DND-41 (cell line): ENCODE results near the gene GRM5.

Experiments used
- ATAC-seq: fragments of 200-7000 bp; cut with Tn5 transposase; 3 replicates; pipeline ENCODE4 v1.9.1; 2021; ENCODE audit warnings: low read depth; ENCODE audit not compliant: insufficient read depth
- DNase-seq: peaks from one replicate; pipeline ENCODE4 v3.0.0-alpha.2; 2020
- H2AFZ ChIP-seq: 2 replicates; pipeline ENCODE4 v1.6.0; 2012; ENCODE audit warnings: low read depth, low read length
- H3K27ac ChIP-seq: 2 replicates; pipeline ENCODE4 v1.5.1; 2012; ENCODE audit warnings: low read length, inconsistent platforms
- H3K27me3 ChIP-seq: fragments of 200-600 bp; sonication (generic); 2 replicates; pipeline ENCODE4 v1.6.0; 2012; ENCODE audit warnings: low read length, mild to moderate bottlenecking, inconsistent platforms; ENCODE audit not compliant: insufficient read depth, poor library complexity
- H3K36me3 ChIP-seq: 2 replicates; pipeline ENCODE4 v1.5.1; 2012; ENCODE audit warnings: low read length, inconsistent platforms; ENCODE audit not compliant: insufficient read depth
- H3K4me1 ChIP-seq: 2 replicates; pipeline ENCODE4 v1.5.1; 2012; ENCODE audit warnings: mild to moderate bottlenecking, low read length; ENCODE audit not compliant: insufficient read depth
- H3K4me2 ChIP-seq: 2 replicates; pipeline ENCODE4 v1.6.0; 2012; ENCODE audit warnings: mild to moderate bottlenecking, moderate library complexity, low read length, inconsistent platforms; ENCODE audit not compliant: insufficient read depth
- H3K4me3 ChIP-seq, 2 experiments: fragments of 200-600 bp in 1 of 2; shearing (Covaris generic) in 1 of 2; 2 replicates each; pipeline ENCODE4 v1.5.1; 2012 to 2016; ENCODE audit warnings: inconsistent platforms in 2 of 2, low read length in 2 of 2, mild to moderate bottlenecking in 2 of 2, low read depth in 1 of 2, moderate library complexity in 1 of 2
- H3K79me2 ChIP-seq: 2 replicates; pipeline ENCODE4 v1.6.0; 2012; ENCODE audit warnings: low read length, inconsistent platforms; ENCODE audit not compliant: insufficient read depth
- H3K9ac ChIP-seq: 2 replicates; pipeline ENCODE4 v1.6.0; 2012; ENCODE audit warnings: low read depth, mild to moderate bottlenecking, inconsistent platforms, low read length, moderate library complexity
- H3K9me3 ChIP-seq: 2 replicates; pipeline ENCODE4 v1.5.1; 2012; ENCODE audit warnings: low read length, moderate library complexity, mild to moderate bottlenecking, inconsistent platforms; ENCODE audit not compliant: insufficient read depth, severe bottlenecking
- H4K20me1 ChIP-seq: 2 replicates; pipeline ENCODE4 v1.6.0; 2012; ENCODE audit warnings: low read length; ENCODE audit not compliant: insufficient read depth
- EZH2 ChIP-seq: IDR thresholded peaks from 3 replicates; pipeline ENCODE4 v1.6.1; 2012; ENCODE audit warnings: borderline replicate concordance, low read depth, mild to moderate bottlenecking, moderate library complexity, low read length, inconsistent platforms; ENCODE audit not compliant: severe bottlenecking
- TF ChIP-seq, protein P1 (sequence below): IDR thresholded peaks from 2 replicates; pipeline ENCODE4 v1.5.1; 2012; ENCODE audit warnings: borderline replicate concordance, low read length, moderate library complexity, mild to moderate bottlenecking; ENCODE audit not compliant: poor library complexity, severe bottlenecking; ENCODE audit errors: extremely low read depth

Gene GRM5

DNA sequence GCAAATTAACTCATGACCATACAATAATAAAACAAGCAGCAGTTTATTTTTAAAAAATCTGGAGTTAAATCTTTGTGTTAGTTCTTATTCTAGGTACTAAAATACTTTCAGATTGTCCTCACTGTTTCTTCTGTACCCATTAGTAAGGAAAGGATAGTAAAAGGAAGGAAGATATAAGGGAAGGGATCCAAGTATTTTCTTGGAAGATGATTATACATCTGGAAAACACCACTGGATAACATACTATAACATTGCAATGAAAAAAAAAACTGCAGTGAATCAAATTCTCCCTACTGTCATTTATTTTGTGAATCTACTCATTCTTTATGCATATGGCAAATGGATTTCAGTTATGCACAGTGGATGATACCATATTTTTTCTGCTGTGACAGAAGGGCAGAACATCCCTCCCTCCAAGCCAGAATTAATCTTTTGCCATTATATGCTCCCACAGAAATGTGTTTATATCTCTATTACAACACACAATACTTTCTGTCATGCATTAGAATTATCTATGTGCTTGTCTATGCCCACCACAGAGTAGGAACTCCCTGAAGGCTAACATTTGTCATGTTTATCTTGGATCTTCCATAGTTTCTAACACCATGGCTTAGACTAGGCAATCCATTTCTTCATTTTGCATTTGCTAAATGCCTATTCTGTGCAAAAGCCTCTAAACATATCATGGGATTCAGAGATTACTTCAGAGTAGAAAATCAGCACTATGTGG, 446.0 kb downstream of the GRM5 start:
- DNase-seq (no peak), ATAC-seq (no peak)
- Histone ChIP-seq H3K9me3 (no peaks in the 10 kb centered on the region), H3K27me3 (no peaks in the 10 kb centered on the region), H3K79me2 (no peaks in the 10 kb centered on the region), H2AFZ (no peak overlapping the region), H3K4me3 (no peak overlapping the region), H4K20me1 (no peaks in the 10 kb centered on the region), H3K4me2 (no peak overlapping the region), H3K9ac (no peak overlapping the region), H3K36me3 (no peaks in the 10 kb centered on the region), H3K4me1 (no peaks in the 10 kb centered on the region), H3K27ac (no peak overlapping the region)
- TF ChIP-seq, protein P1, sequence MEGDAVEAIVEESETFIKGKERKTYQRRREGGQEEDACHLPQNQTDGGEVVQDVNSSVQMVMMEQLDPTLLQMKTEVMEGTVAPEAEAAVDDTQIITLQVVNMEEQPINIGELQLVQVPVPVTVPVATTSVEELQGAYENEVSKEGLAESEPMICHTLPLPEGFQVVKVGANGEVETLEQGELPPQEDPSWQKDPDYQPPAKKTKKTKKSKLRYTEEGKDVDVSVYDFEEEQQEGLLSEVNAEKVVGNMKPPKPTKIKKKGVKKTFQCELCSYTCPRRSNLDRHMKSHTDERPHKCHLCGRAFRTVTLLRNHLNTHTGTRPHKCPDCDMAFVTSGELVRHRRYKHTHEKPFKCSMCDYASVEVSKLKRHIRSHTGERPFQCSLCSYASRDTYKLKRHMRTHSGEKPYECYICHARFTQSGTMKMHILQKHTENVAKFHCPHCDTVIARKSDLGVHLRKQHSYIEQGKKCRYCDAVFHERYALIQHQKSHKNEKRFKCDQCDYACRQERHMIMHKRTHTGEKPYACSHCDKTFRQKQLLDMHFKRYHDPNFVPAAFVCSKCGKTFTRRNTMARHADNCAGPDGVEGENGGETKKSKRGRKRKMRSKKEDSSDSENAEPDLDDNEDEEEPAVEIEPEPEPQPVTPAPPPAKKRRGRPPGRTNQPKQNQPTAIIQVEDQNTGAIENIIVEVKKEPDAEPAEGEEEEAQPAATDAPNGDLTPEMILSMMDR = no peak
- TF ChIP-seq EZH2 = no peak

DNA sequence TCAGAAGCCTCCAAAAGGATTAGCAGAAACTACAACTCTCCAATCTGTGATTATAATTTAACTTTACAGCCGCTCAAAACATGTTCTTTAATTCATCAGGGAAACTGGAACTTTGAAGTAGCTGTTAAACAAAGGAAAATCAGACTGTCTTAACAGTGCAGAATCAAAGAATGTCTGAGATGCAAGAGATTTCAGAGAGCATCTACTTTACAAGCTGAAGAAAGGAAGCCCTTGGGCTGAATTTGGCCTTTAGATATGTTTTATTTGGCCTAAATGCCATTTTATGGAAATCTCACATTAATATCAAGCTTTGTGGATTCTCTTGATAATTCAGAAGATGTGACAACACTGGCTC, 446.7 kb downstream of the GRM5 start:
- Histone ChIP-seq H3K27me3 (no peaks in the 10 kb centered on the region), H4K20me1 (no peaks in the 10 kb centered on the region), H2AFZ (no peak overlapping the region), H3K4me3 (no peak overlapping the region), H3K4me2 (no peak overlapping the region), H3K4me1 (no peaks in the 10 kb centered on the region), H3K27ac (no peak overlapping the region), H3K79me2 (no peaks in the 10 kb centered on the region), H3K9ac (no peak overlapping the region), H3K36me3 (no peaks in the 10 kb centered on the region), H3K9me3 (no peaks in the 10 kb centered on the region)
- no peak for TF ChIP-seq EZH2
- TF ChIP-seq, protein P1 = no peak
- DNase-seq (no peak), ATAC-seq (no peak)

DNA sequence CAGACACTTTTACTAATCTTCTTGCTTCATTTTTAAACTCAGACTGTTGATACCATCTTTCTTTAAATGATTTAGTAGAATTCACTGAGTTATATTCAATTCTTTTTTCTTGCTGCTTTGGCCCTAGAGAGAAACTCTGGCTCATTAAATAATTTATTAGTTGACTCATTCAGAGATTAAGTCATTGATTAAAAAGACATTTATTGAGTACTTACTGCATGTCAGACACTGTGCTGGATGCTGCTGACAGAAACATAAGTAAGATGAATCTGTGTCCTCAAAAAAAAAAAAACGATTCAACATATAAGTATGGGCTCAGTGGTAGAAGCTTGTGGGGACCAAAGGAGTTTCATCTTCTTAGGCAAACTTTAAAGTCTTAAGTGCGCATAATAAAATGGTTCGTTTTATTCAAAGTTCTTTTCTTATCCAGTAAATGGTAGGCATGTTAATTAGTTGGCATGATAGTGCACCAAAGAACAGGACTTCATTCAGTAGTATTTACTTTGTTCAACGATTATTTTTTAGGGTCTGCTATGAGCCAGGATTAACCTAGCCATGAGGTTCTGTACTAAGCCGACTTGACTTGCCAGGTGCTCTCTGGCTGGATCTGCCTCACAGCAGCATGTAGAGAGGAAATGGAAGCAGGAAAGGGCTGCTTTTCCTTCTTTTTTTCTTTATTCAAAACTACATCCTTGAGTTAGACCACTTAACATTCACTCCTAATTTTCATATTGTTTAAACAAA, 447.3 kb downstream of the GRM5 start:
- Histone ChIP-seq H3K36me3 (no peaks in the 10 kb centered on the region), H3K9me3 (no peaks in the 10 kb centered on the region), H3K79me2 (no peaks in the 10 kb centered on the region), H3K27ac (no peak overlapping the region), H3K27me3 (no peaks in the 10 kb centered on the region), H2AFZ (no peak overlapping the region), H4K20me1 (no peaks in the 10 kb centered on the region), H3K4me3 (no peak overlapping the region), H3K4me1 (no peaks in the 10 kb centered on the region), H3K9ac (no peak overlapping the region), H3K4me2 (no peak overlapping the region)
- ATAC-seq (no peak), DNase-seq (no peak)
- TF ChIP-seq EZH2 = no peak
- TF ChIP-seq, protein P1 = no peak
